Cardiac fibroblast (primary cell): ENCODE results near the gene RTL10.

Experiments used
- DNase-seq, 2 donors: peaks; one replicate each; pipeline versions ENCODE4 v3.0.0 to v3.0.0-alpha.2; 2010; ENCODE audit warnings: low read depth in 2 of 2
- H3K4me3 ChIP-seq, 2 donors: replicated peaks in 1 of 2; 1 replicate in 1 of 2; 2 replicates in 1 of 2; pipeline ENCODE4 v1.5.1; 2011; ENCODE audit warnings: low read depth in 2 of 2, low read length in 2 of 2, mild to moderate bottlenecking in 2 of 2, moderate library complexity in 1 of 2
- CTCF ChIP-seq: IDR thresholded peaks from one replicate; pipeline ENCODE4 v1.5.1; 2011; ENCODE audit warnings: low read depth, mild to moderate bottlenecking, low read length, inconsistent platforms

RTL10 gene

GRCh38 chr22:19819911-19820879, 34.5 kb downstream of the RTL10 start:
- no peak for TF ChIP-seq CTCF
- no peak for DNase-seq
- H3K4me3 ChIP-seq = no peak overlapping the region

GRCh38 chr22:19819208-19819910, 35.3 kb downstream of the RTL10 start:
- DNase-seq = no peak
- TF ChIP-seq CTCF = no peak
- H3K4me3 ChIP-seq = no peak overlapping the region

GRCh38 chr22:19818324-19819207, 36.1 kb downstream of the RTL10 start:
- no peak for TF ChIP-seq CTCF
- no peak overlapping the region for H3K4me3 ChIP-seq
- no peak for DNase-seq

DNA sequence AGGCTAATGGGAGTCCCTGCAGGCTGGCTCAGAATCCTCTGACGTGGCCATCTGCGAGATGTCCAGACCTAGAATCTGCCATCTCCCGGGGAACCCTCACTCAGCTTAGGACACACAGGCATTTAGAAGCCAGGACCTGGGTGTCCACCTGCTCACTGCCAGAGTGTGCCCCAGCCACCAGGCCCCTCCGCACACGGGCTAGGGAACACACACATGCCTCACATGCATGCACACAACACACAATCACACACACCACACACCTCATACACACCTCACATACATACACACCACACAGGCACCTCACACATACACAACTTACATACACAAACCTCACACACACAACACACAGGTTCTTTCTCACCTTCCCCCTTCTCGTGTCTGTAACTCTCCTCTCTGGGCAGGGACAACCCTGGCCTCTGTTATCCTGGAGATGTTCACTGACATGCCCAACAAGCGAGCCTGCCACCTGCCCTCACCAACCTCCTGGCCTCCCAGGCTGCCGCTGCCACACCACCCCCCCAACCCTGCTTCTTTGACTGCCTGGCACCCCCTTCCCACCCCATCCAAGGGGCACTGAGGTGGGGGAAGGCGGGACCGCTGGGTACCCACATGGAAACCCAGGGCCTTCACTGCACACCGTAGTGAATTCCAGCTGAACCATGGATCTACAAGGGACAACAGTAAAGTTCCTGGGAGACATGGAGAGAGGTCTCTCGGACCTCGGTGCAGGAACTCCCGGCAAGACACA, 38.1 kb downstream of the RTL10 start:
- no peak overlapping the region for H3K4me3 ChIP-seq
- TF ChIP-seq CTCF = no peak
- no peak for DNase-seq

DNA sequence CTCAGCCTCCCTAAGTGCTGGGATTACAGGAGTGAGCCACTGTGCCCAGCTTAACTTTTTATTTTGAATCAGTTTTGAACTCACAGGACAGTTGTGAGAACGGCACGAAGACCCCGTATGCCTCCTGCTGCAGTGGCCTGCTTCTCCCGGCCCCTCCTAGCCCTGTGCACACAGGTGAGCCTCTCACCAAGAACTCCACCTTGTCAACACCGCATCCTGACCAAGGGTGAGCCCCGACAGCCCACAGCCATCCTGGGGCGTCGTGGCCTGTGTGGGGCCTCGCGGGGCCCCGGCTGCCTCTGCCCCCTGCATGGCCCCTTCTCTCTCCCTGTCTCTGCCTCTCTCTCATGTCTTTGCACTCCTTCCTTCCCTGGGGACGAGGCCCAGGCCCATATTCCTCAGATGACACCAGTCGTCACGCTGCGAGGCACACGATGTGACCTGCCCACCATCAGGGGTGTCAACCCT, 38.8 kb downstream of the RTL10 start:
- TF ChIP-seq CTCF = no peak
- no peak overlapping the region for H3K4me3 ChIP-seq
- no peak for DNase-seq
